Mammary epithelial cell (primary cell): ENCODE measurements around the gene SETDB1.

Experiments used
- EZH2 ChIP-seq: IDR thresholded peaks from 2 replicates; pipeline ENCODE4 v1.6.1; 2012; ENCODE audit warnings: low read length, inconsistent platforms, borderline replicate concordance
- TF ChIP-seq, protein P1 (sequence below), 2 donors: IDR thresholded peaks in 1 of 2; conservative IDR thresholded peaks in 1 of 2; 2 replicates each; pipeline ENCODE4 v1.5.1; 2011 to 2012; ENCODE audit warnings: inconsistent platforms in 2 of 2, low read length in 2 of 2, mild to moderate bottlenecking in 2 of 2, control low read depth in 1 of 2, low read depth in 1 of 2; ENCODE audit not compliant: insufficient read depth in 1 of 2; ENCODE audit errors: extremely low read depth in 1 of 2

- TF ChIP-seq, protein P1, sequence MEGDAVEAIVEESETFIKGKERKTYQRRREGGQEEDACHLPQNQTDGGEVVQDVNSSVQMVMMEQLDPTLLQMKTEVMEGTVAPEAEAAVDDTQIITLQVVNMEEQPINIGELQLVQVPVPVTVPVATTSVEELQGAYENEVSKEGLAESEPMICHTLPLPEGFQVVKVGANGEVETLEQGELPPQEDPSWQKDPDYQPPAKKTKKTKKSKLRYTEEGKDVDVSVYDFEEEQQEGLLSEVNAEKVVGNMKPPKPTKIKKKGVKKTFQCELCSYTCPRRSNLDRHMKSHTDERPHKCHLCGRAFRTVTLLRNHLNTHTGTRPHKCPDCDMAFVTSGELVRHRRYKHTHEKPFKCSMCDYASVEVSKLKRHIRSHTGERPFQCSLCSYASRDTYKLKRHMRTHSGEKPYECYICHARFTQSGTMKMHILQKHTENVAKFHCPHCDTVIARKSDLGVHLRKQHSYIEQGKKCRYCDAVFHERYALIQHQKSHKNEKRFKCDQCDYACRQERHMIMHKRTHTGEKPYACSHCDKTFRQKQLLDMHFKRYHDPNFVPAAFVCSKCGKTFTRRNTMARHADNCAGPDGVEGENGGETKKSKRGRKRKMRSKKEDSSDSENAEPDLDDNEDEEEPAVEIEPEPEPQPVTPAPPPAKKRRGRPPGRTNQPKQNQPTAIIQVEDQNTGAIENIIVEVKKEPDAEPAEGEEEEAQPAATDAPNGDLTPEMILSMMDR (conservative IDR thresholded peaks at IDR 0.05 in 1 of 2, IDR thresholded peaks at IDR 0.05 in 1 of 2; ENCODE audit: extremely low read depth in 1 of 2, insufficient read depth in 1 of 2, low read depth in 1 of 2, low read length in 2 of 2): no peak
- no peak for TF ChIP-seq EZH2
Measured at GRCh38 chr1:151010346-151010726, 84.2 kb downstream of the SETDB1 start.
